Large intestine (tissue), 3 donors: Measurements from ENCODE around the gene CLSTN3. TPM values are rescaled to one million over a fixed set of nuclear protein-coding genes. Genes with fewer than 3 reads are reported as not detected.
A peak's percentile ranks its signal among the peaks of the same experiment; 100 is the strongest.

ENCODE experiments used
- DNase-seq, 2 donors: peaks; one replicate each; pipeline versions ENCODE4 v3.0.0 to v3.0.0-alpha.2; 2013
- H3K27ac ChIP-seq: one replicate; pipeline ENCODE4 v1.5.1; 2013; ENCODE audit warnings: low read length
- H3K27me3 ChIP-seq: 2 replicates; pipeline ENCODE4 v1.6.1; 2013; ENCODE audit warnings: low read length; ENCODE audit not compliant: control insufficient read depth, insufficient read depth
- H3K36me3 ChIP-seq: 2 replicates; pipeline ENCODE4 v1.6.1; 2013; ENCODE audit warnings: low read length; ENCODE audit not compliant: control insufficient read depth, insufficient read depth
- H3K4me1 ChIP-seq: one replicate; pipeline ENCODE4 v1.6.1; 2013; ENCODE audit warnings: low read length; ENCODE audit not compliant: control insufficient read depth, insufficient read depth
- H3K4me3 ChIP-seq: one replicate; pipeline ENCODE4 v1.5.1; 2013; ENCODE audit warnings: low read length
- H3K9me3 ChIP-seq: one replicate; pipeline ENCODE4 v1.6.1; 2013; ENCODE audit warnings: mild to moderate bottlenecking, low read depth, low read length, moderate library complexity; ENCODE audit not compliant: control insufficient read depth
- WGBS: methylation state at CpG from one replicate; pipeline ENCODE4 v1.1.5; 2013; ENCODE audit warnings: low lambda C conversion rate; ENCODE audit not compliant: insufficient coverage; 5-methylcytosine and 5-hydroxymethylcytosine counted together
- polyA plus RNA-seq: library from polyadenylated mRNA; unstranded; fragments of 120-200 nt; gene quantifications from one replicate; pipeline ENCODE4 v1.2.1, GENCODE V29; 2013

The CLSTN3 gene
- polyA plus RNA-seq, 1 donor = 71.7 TPM

- Histone ChIP-seq H3K4me1 (peaks cover 12% of the 10 kb centered on the region), H3K27ac (no peak overlapping the region), H3K36me3 (peaks cover 65% of the 10 kb centered on the region), H3K4me3 (no peak overlapping the region), H3K9me3 (no peaks in the 10 kb centered on the region), H3K27me3 (no peaks in the 10 kb centered on the region)
- DNase-seq = no peak
- WGBS = no CpG with 5 or more reads among the region's 4 CpGs
Observed at GRCh38 chr12:7137908-7138307, 7.7 kb downstream of the CLSTN3 start.

GRCh38 chr12:7139200-7139599 lies 9.0 kb downstream of the CLSTN3 start:
- peaks cover 63% of the 10 kb centered on the region for H3K36me3 ChIP-seq
- no peaks in the 10 kb centered on the region for H3K9me3 ChIP-seq
- DNase-seq = no peak
- no peak overlapping the region for H3K27ac ChIP-seq
- 100% methylated on average over 1 of the region's 2 CpGs for whole genome bisulfite sequencing
- peaks cover 7% of the 10 kb centered on the region for H3K4me1 ChIP-seq
- H3K27me3 ChIP-seq = no peaks in the 10 kb centered on the region
- H3K4me3 ChIP-seq = no peak overlapping the region

- DNase-seq = no peak
- Histone ChIP-seq H3K36me3 (peaks cover 45% of the 10 kb centered on the region), H3K4me1 (no peaks in the 10 kb centered on the region), H3K27me3 (no peaks in the 10 kb centered on the region), H3K27ac (no peak overlapping the region), H3K9me3 (no peaks in the 10 kb centered on the region), H3K4me3 (no peak overlapping the region)
- WGBS = no CpG with 5 or more reads among the region's 7 CpGs
Observed at GRCh38 chr12:7141351-7142005, 11.3 kb downstream of the CLSTN3 start.

GRCh38 chr12:7142056-7142644 lies 12.0 kb downstream of the CLSTN3 start:
- DNase-seq = no peak
- Histone ChIP-seq H3K9me3 (no peaks in the 10 kb centered on the region), H3K4me1 (no peaks in the 10 kb centered on the region), H3K27me3 (no peaks in the 10 kb centered on the region), H3K36me3 (peaks cover 42% of the 10 kb centered on the region), H3K27ac (no peak overlapping the region), H3K4me3 (no peak overlapping the region)
- WGBS = 100% methylated on average over 1 of the region's 5 CpGs

GRCh38 chr12:7142809-7143465 lies 12.8 kb downstream of the CLSTN3 start:
- DNase-seq = no peak
- 100% methylated on average over 2 of the region's 18 CpGs for WGBS
- Histone ChIP-seq H3K27ac (no peak overlapping the region), H3K9me3 (no peaks in the 10 kb centered on the region), H3K27me3 (no peaks in the 10 kb centered on the region), H3K4me3 (no peak overlapping the region), H3K36me3 (peaks cover 36% of the 10 kb centered on the region), H3K4me1 (no peaks in the 10 kb centered on the region)

GRCh38 chr12:7143564-7143963 lies 13.4 kb downstream of the CLSTN3 start:
- Histone ChIP-seq H3K27me3 (no peaks in the 10 kb centered on the region), H3K27ac (no peak overlapping the region), H3K9me3 (no peaks in the 10 kb centered on the region), H3K36me3 (peaks cover 34% of the 10 kb centered on the region), H3K4me1 (no peaks in the 10 kb centered on the region), H3K4me3 (no peak overlapping the region)
- WGBS = no CpG with 5 or more reads among the region's 7 CpGs
- DNase-seq = no peak

- Histone ChIP-seq H3K36me3 (peaks cover 40% of the 10 kb centered on the region), H3K4me1 (no peaks in the 10 kb centered on the region), H3K27me3 (no peaks in the 10 kb centered on the region), H3K4me3 (no peak overlapping the region), H3K27ac (no peak overlapping the region), H3K9me3 (no peaks in the 10 kb centered on the region)
- no CpG with 5 or more reads among the region's 11 CpGs for WGBS
- DNase-seq = no peak
Observed at GRCh38 chr12:7144414-7145120, 14.4 kb downstream of the CLSTN3 start.

- Histone ChIP-seq H3K27ac (no peak overlapping the region), H3K4me1 (no peaks in the 10 kb centered on the region), H3K36me3 (peaks cover 48% of the 10 kb centered on the region), H3K4me3 (no peak overlapping the region), H3K9me3 (no peaks in the 10 kb centered on the region), H3K27me3 (no peaks in the 10 kb centered on the region)
- no peak for DNase-seq
- no CpG with 5 or more reads among the region's 4 CpGs for WGBS
Observed at GRCh38 chr12:7145671-7146070, 15.5 kb downstream of the CLSTN3 start.

- Histone ChIP-seq H3K36me3 (peaks cover 49% of the 10 kb centered on the region), H3K27ac (no peak overlapping the region), H3K4me1 (no peaks in the 10 kb centered on the region), H3K27me3 (no peaks in the 10 kb centered on the region), H3K9me3 (no peaks in the 10 kb centered on the region), H3K4me3 (no peak overlapping the region)
- no peak for DNase-seq
- WGBS = no CpG with 5 or more reads among the region's 7 CpGs
Observed at GRCh38 chr12:7146228-7146627, 16.1 kb downstream of the CLSTN3 start.

GRCh38 chr12:7146906-7147305 lies 16.7 kb downstream of the CLSTN3 start:
- peaks cover 48% of the 10 kb centered on the region for H3K36me3 ChIP-seq
- no peaks in the 10 kb centered on the region for H3K9me3 ChIP-seq

More at GRCh38 chr12:7146906-7147305, 16.7 kb downstream of the CLSTN3 start:
- Histone ChIP-seq H3K4me1 (no peaks in the 10 kb centered on the region), H3K27me3 (no peaks in the 10 kb centered on the region), H3K27ac (no peak overlapping the region), H3K4me3 (no peak overlapping the region)
- DNase-seq = peak in 1 of 2 donors; percentile 43
- no CpG with 5 or more reads among the region's 7 CpGs for WGBS
